Measurements from ENCODE around the gene ABCA7.

DNA sequence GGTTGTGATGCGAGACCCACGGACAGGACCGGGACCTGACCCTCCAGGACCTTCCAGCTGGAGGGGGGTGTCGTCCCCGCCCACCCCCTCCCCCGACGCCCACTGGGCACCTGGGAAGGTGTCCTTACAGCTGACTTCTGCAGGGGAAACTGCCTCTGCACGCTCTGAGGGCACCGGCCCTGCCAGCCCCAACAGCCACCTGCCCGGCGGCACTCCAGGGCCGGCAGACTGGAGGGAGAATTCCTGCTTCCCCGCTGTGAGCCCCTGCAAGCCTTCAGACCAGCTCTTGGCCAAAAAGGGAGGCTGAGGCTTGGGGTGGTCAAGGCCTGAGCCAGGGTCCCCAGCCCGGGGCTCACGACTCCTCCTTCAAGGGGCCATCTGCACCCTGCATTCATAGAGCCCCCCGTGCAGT, 12.3 kb upstream of the ABCA7 start:
- TF ChIP-seq CTCF (IDR thresholded peaks at IDR 0.05) (no peak), EP300 (IDR thresholded peaks at IDR 0.05) (no peak), POLR2A (IDR thresholded peaks at IDR 0.05) (no peak)
